GM04503 (cell line): ENCODE results near the gene MEGF9.

ENCODE experiments used
- DNase-seq: peaks from one replicate; pipeline ENCODE4 v3.0.0-alpha.2; 2012; ENCODE audit warnings: low read depth

The MEGF9 gene

DNA sequence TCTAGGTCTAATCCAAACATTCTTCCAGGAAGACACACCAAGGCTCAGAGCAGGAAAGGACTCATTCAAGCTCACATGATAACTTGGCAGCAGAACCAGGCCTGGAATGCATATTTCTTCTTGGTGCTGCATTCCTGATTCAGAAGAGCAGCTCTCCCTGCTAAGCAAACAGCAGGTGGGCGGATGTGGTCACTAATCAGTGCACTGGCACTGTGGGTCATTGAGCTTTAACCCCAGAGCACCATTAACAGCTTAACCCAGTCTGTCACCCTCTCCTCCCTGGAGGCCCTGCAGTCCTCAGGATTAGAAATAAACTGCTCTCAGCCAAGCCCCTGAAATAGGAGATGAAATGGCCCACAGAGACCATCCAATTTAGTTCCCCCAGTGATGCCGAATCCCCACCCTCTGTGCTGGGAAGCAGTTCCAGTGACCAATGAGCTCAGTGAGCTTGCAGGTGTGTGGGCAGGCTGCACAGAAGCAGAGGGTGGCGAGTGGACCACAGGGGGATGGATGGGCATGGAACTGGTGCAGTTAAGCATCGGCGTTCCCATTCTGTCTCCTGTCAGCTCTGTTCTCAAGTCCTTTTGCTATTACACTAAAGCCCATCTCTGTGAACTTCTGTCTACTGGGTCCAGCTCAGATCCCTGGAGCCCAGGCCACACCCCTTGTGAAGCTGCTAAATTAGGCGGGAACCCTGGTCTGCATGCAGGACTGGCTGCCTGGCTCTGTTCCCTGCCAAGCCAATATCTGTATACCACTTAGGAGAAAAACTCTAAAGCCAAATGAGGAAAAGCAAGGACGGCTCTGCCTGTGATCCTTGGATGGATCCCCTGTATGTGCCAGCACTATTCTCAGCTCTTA lies 16.6 kb upstream of the MEGF9 start:
- DNase-seq = peak; percentile 72

- DNase-seq = no peak
These were observed 15.5 kb upstream of the MEGF9 start for GRCh38 chr9:120729791-120730241.

DNA sequence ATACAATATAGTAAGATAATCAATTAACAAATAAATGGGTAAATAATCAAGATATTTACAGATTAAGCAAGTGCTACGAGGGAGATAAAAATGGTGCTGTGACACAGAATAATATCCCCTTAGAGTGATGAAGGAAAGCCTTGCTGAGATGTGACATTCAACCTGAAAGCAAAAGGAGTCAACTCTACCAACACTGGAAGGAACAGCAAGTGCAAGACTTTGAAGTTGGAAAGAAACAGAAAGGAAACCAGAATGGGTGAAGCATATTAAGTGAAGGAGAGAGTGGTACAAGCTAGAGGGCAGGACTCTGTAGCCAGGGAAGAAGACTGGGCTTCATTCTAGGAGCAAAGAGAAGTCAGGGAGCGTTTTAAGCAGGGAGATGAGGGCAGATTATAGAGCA lies 12.2 kb upstream of the MEGF9 start:
- DNase-seq = no peak

DNA sequence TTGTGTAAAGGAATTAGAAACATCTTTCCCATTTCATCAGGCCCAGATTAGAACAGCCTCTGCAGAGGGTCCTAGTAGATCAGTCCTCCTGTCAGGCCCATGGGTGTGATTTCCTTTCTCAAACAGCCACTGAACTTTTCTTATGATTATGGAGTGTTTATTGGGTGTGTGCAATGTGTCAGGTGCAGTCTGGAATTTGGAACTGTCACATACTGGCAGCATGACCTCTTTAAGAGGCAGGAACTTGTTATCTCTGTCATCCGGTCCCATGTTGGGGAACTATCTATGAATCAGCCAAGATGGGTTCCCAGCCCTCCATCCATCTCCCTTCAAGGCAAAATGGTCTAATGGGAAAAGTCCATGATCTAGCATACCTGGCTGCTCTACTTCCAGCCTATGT lies 11.6 kb upstream of the MEGF9 start:
- no peak for DNase-seq

DNA sequence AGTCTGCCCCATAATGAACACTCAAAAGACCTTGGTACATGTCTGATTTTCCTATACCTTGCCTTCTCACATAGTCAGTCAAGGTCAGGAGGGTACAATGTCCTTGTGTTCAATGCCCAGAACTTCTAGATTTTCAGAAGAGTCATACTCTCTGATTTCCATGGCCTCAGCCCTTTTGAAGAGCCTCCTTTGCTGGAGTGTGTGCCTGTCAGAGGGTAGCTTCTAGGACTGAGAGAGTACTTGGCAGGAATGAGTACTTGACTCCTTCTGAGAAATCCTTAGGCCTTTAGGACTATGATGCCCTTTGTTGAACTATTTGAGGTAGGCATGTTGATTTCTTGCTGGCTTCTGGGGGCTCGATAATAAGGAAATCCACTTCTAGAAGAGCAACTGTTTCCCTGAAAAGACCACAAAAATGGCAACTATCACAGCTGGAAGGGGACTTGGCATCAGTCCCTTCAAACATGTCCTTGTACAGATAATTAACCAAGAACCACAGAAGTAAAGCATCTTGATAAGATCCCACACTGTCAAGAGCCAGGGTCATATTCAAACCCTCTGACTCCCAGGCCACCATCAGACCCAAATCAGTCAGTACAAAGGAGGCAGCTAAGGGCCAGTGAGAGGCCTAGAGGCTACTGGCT lies 10.6 kb upstream of the MEGF9 start:
- DNase-seq = no peak

- DNase-seq = peak; percentile 61
These were observed 9.3 kb upstream of the MEGF9 start for GRCh38 chr9:120723565-120723964.

DNA sequence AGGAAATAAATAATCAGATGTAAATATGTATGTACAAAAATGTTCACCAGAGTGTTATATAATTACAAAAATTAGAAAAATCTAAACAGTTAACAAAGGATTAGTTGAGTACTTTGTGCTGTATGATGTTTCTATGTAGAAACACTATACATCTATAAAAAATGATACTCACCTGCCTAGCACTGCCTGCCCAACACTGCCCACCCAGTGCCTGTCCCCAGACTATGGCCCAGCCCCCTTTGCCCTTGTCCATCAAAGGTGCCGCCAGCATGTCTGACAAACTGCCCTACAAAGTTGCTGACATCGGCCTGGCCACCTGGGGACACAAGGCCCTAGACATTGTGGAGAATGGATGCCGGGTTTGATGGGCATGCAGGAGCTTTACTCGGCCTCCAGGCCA lies 6.1 kb upstream of the MEGF9 start:
- DNase-seq = no peak

DNA sequence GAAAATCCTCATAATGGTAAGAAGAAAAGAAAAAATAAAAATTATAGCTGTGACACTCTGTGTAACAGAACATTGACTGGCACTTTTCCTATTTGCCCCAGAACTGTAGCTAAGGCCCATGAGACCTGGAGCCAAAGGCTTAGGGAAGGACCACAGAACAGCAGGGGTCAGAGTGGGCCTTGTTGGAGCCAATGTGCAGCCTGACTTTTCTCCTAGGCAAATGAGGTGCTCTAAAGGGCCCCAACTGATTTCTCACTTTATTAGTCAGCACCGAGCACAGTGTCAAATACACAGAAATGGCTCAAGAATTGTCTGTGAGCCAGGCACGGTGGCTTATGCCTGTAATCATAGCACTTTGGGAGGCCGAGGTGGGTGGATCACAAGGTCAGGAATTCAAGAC lies 4.0 kb upstream of the MEGF9 start:
- no peak for DNase-seq

GRCh38 chr9:120717176-120717575 lies 2.9 kb upstream of the MEGF9 start:
- DNase-seq = no peak

DNA sequence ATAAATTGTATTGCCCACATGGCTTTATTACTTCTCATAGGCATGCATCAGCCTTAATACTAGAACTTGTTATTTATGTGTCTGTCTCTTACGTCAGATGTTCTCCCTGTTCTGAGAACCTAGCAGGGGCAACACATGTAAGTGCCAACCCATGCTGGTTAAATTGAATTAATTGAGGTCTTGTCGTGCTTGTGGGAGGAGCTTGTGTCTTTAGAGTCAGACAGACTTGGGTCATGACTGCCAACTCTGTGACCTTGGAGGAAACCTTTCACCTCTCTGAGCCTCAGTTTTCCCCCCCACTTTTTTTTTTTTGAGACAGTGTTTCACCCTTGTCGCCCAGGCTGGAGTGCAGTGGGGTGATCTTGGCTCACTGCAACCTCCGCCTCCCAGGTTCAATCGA lies 2.2 kb upstream of the MEGF9 start:
- no peak for DNase-seq

DNA sequence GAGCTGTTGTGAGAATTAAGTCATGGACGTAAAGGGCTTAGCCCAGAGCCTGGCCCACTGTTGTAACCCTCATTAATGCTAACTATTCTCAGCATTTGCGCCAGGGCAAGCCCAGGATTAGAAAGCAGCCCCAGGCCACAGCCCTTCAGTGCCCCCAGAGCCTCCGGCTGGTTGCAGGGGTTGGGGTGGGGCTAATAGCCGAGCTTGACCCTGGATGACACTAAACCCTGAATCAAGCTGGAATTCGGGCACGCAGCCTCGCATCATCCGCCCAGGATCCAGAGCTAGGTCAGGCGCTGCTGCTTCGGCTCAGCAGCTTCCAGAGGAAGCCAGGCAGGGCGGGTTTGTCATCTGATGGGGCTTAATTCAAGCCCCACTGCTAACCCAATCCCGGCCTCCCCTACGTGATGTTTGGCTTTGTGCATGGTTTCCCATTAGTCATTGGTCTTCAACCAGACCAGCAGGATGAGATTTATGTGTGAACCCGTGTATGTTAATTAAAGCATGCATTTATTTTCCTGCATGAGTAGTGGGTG lies 1.2 kb upstream of the MEGF9 start:
- DNase-seq = peak; percentile 49

GRCh38 chr9:120714846-120715388 lies 647 bp upstream of the MEGF9 start:
- no peak for DNase-seq

DNA sequence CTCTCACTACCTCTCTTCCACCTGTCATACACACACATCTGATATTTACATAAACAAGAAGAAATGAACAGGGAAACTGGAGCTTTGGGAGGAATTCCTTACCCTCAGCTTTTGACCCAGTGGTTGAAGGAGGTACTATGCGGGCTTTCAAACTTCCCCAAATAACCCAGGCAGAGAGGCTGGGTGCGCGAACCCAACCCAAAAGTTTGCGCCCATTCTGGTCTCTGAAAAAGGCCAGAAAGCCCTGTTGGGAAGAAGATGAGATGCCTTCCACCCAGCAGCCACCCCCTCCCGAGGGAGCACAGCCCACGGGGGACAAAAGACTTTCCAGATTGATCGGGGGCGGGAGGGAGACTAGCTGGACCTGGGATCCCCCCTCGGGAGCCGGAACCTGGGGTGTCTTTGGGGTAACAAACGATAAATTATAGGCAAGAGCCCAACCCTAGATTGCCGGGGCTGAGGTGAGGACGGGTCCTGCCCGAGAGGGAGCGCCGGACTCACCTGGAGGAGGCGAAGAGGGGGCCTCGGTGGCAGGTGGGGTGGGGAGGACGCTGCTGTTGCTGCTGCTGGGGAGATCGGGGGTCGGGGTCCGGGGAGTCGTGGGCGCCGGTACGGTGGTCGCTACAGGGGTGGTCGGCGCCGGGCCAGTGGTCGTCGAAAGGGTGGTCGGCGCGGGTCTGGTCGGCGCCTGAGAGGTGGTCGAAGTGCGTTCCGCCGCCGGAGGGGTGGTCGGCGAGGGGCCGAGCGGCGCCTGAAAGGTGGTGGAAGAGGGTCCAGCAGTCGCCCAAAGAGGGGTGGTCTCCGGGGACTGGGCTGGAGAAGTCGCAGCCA lies 798 bp downstream of the MEGF9 start:
- no peak for DNase-seq

GRCh38 chr9:120712539-120713031 lies 1.7 kb downstream of the MEGF9 start:
- DNase-seq = no peak

- DNase-seq = no peak
These were observed 2.3 kb downstream of the MEGF9 start for GRCh38 chr9:120711841-120712538.

DNA sequence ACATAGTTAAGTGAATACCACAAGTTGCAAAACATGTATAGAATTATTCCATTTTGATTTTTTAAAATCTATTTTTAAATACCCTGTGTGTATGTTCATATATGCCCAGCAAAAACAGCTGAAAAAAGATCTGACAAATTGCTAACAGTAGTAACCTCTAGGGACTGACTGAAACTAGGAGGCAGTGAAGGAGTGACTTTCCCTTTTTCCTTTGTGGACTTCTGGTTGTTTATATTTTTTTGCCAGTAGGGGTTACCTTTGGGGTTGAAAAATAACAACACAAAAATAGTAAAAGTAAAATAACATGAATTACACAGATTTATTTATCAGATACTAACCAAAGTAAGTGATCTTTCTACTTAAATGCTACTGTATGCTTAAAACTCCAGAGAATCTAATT lies 2.9 kb downstream of the MEGF9 start:
- no peak for DNase-seq

DNA sequence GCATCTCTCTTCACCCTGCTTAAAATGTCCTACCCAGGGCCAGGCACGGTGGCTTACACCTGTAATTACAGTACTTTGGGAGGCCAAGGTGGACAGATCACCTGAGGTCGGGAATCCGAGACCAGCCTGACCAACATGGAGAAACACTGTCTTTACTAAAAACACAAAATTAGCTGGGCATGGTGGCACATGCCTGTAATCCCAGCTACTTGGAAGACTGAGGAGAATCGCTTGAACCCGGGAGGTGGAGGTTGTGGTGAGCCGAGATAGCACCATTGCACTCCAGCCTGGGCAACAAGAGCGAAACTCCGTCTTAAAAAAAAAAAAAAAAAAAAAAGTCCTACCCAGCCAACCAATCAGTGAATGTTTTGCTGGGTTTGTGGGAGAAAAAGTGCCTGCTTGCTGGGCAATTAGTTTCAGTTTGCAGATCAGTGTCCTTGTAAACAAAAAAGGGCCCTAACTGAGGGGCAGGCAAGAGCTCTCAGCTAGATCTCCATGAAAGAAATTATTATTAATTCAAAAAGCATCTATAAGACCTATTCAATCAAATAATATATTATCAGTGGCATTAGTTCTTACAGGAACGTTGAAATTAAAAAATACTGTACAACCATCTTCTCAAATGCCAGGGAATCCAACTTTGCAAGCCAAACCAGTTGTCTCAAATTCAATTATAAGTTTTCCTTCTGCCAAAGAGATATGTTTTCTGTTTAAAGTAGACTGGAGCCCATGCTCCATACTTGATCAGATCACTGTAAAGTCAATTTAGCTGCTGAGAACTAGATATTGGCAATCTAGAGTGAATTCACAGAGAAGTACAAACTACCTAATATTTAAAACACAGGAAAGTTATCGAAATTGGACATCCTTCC lies 3.9 kb downstream of the MEGF9 start:
- DNase-seq = no peak

DNA sequence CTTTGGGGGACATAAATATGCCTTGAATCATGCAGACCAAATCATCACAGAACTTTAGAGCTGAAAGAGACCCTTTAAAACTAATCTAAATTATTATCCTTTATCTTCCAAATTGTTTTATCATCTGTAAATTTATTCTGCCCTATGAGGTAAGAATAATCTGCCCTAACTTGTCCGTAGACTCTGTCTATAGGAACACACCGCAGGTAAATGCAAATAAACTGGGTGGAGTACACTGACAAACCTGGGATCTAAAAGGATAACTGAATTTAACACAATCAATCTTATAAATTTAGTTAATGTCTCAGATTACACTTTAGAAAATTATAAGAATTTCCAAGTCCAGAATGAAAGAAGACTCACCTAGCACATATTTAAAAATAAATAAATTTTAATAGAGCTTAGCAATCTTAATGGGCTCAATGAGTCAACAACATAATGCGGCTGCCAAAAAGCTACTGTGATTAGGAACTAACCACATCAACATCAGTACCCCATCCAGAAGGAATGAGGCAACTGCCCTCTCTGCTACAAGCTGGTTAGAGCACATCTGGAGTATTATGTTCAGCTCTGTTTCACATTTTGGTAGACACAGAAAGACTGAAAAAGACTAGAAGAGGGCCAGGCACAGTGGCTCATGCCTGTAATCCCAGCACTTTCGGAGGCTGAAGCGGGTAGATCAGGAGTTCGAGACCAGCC lies 5.6 kb downstream of the MEGF9 start:
- DNase-seq = peak; percentile 54

DNA sequence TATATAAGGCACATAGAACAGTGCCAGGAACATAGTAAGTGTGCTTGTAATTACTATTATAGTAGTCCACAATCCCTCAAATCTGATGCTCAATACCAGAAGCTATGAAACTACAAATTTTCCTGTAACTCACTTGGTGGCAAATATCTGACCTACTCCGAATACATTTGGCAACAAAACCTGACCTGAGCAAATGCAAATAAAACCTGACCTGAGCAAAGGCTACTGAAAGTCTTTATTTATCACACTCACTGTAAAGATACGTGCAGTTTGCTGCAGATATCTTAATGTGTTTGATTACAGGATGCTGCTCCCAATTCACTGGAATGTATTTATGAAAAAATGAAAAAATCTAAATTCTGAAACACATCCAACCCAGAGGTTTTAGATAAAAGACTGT lies 7.1 kb downstream of the MEGF9 start:
- no peak for DNase-seq

DNA sequence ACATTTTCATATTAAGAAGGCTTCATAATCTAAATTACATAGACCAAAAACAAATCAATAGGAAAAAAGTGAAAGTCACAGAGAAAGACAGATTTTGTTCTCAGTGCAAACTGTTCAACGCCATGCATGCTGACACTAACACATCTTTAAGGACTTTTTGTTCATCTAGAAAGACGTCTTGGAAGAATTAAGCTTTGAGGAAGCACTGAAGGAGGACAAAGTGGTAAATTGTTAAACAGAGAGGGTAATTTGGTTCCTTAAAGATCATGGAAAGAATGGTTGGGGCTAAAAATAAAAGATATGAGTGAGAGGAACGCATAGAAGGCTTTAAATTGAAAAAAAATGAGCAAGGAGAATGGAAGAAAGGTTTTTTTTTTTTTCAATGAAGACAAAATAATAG lies 9.1 kb downstream of the MEGF9 start:
- no peak for DNase-seq
